A549 treated with dexamethasone at 1 μM for 4 hours (cell line): ENCODE measurements around the gene HMX3. TPM values are rescaled to one million over a fixed set of nuclear protein-coding genes. Genes with fewer than 3 reads are reported as not detected.

Experiments used
- total RNA-seq: library from RNA; stranded (reverse); fragments of 200-300 nt; extraction: Qiagen RNA extraction; gene quantifications from 5 replicates; pipeline ENCODE4 v1.2.3, GENCODE V29; 2022

The HMX3 gene
- not detected in 5 replicates for total RNA-seq

GRCh38 chr10:123135415-123136141 is at the start of gene HMX3:
Gene HMX3 (plus strand): TSS chr10:123135970. CDS start chr10:123136051, 81 bp downstream.

DNA sequence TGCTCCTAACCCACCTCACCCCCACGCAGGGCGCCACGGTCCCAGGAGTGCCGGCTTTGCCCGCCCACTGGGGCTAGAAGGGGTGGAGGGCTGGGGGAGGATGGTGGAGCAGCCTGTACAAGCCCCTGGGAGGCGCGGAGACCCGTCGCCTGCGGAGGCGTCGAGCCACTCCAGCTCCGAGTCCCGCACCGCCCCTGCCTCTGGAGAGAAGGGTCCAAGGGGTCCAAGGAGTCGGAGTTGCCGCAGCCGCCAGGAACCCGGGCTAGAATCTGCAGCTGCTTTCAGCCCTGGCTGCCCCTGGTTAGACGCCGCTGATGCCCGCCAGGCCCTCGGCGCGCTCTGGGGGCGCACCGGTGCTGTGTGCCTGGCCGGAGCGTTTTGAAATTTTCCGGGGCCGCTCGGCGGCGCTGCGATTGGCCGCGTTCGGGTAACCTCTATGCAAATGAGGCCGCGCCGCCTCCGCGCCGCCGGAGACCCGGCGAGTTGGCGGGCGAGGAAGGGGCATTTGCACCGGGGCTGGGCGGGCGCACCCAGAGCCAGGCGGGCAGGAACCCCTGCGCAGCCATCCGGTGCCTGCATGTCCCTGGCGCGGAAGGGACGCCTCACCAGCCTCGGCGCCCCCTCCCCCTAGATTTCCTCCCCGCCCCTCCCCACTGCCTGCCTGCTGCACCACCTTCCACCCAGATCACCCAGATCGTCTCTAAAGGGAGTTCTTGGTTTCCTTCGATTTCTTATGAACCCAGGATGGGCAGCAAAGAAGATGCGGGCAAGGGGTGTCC is 12.1 kb downstream of the HMX3 start, which contains the start of gene HMX2:
HMX2 (plus strand) TSS at position 502 of the 779 bp plus-strand sequence; CDS start at position 745, 243 bp downstream.

DNA sequence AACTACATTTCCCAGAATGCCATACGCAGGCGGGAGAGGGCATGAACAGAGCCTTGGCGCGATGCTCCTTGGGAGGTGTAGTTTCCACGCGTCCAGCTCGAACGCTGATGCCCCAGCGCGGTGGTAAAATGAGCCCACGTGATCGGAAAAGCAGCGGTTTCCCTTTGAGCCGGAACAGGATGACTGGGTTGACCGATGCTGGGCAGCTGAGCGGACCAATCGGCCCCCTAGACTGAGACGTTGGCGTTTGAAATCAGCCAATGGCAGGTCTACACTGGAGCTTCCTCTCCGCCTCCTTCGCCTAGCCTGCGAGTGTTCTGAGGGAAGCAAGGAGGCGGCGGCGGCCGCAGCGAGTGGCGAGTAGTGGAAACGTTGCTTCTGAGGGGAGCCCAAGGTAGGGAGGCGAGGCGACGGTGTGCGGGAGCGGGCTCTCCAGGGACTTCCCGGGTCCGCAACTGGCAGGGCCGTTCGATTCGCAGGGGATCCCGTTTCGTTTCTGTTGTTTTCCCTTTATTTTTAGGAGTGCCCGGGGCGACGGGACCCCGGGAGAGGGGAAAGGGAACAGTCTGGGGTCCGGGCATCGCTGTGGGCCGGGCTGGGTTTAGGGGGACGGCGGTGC is 18.4 kb downstream of the HMX3 start, which contains the start of gene BUB3:
BUB3 (plus strand) TSS at position 311 of the 619 bp plus-strand sequence. CDS start 516 bp downstream, outside the sequence.

Other genes with a start within 250 kb of the HMX3 start
- not detected in 5 replicates for gene FAM24A, start 225.4 kb upstream of the HMX3 start, total RNA-seq
- gene C10orf88, start 181.7 kb upstream of the HMX3 start, total RNA-seq = 6.6 to 8.8 TPM (median 7.8 TPM) in 5 replicates
- 3.4 to 4.7 TPM (median 3.7 TPM) in 5 replicates for gene PSTK, start 155.6 kb upstream of the HMX3 start, total RNA-seq
- 5.4 to 7.9 TPM (median 5.9 TPM) in 5 replicates for gene IKZF5, start 127.2 kb upstream of the HMX3 start, total RNA-seq
- gene ACADSB, start 127.0 kb upstream of the HMX3 start, total RNA-seq = 6.5 to 11.9 TPM (median 9.4 TPM) in 5 replicates
- 0.07 to 0.11 TPM (median 0.08 TPM) in 3 of 5 replicates, not detected in the others for gene HMX2, start 12.2 kb downstream of the HMX3 start, total RNA-seq
- gene BUB3, start 18.4 kb downstream of the HMX3 start, total RNA-seq = 165 to 182 TPM (median 172 TPM) in 5 replicates